Erythroblast (primary cell): ENCODE measurements around the gene ZFAND6.

ENCODE experiments used
- GATA1 ChIP-seq: IDR thresholded peaks from 2 replicates; pipeline ENCODE4 v1.6.1; 2011; ENCODE audit warnings: low read depth, mild to moderate bottlenecking, control low read depth, low read length, moderate library complexity
- POLR2A ChIP-seq: IDR thresholded peaks from 2 replicates; pipeline ENCODE4 v1.6.1; 2011; ENCODE audit warnings: mild to moderate bottlenecking, low read length

GRCh38 chr15:80095511-80095910, 36.0 kb downstream of the ZFAND6 start:
- TF ChIP-seq POLR2A (no peak), GATA1 (no peak)
